GM18867 (cell line): Measurements from ENCODE around the gene KIF5C.

ENCODE experiments used
- ATAC-seq: cut with Tn5 transposase; IDR thresholded peaks from one replicate; pipeline ENCODE4 v1.9.1; 2021; ENCODE audit warnings: mild to moderate bottlenecking, moderate library complexity; ENCODE audit not compliant: unreplicated experiment

Gene KIF5C

DNA sequence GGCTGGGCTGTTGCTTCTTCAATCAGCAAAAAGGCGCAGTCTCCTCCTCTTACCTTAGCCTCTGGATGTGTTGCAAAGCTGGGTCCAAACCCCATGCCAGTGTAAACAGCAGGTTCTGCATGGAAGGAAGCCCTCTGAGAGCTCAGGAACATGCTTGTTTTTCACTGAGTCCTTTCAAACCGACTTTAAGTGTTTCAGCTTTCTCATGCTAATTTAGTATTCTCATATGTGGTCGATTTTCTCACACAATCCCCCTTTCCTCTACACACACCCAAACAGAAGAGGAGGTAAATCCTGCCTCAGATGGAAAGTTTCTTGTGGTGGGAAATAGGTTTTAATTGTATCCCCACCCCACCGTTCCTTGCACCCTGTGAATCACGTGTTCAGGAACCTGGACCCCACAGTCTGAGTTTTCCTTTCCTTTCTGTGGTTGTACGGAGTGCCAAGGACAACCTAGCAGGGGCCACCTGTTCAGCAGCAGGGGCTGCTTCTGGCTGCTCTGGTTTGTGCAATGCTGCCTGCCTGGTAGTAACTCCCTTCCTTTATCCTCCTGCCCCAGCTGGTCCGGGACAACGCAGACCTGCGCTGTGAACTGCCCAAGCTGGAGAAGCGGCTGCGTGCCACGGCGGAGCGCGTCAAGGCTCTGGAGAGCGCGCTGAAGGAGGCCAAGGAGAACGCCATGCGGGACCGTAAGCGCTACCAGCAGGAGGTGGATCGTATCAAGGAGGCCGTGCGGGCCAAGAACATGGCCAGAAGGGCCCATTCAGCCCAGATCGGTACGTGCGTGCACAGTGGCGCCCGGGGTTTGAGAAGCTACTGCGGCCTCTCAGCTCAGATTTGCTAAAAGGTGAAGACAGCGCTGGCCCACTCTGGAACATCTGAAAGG is 134.8 kb downstream of the KIF5C start:
- no peak for ATAC-seq

DNA sequence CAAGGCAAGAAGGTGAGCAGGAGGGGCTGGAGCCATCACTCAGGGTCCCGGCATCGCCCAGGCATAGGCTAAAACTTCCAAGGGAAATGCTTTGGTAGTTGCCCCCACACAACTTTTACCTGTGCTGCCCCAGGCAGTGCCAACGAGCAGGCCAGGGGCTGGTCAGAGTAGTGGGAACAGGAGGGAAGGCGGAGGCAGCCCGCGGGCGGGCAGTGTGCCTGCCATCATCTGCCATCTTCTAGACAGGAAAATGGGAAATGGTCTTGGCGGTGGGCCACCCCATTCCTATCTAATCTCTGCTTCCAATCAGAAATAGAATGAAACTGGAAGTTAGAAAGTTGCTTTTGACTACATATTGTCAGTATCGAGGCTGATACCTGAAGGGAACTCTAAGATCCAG is 137.5 kb downstream of the KIF5C start:
- ATAC-seq = no peak

DNA sequence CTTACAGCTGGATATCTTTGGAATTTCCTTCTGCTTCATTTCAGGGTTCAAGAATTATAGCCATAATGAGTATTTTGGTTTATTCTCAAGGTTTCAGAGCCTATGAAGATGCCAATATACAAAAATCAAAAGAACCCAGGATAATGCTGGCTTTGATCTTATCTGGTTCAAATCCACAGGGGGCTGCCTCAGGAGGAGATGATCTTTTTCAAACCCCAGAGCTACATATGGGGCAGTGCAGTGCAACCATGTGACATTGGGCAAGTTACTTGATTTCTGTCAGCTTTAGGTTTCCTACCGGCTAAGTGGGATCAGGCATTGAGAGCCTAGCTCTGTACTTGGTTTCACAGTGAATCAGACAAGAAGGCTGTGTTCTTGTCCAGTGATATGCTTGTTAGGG is 140.5 kb downstream of the KIF5C start:
- no peak for ATAC-seq

DNA sequence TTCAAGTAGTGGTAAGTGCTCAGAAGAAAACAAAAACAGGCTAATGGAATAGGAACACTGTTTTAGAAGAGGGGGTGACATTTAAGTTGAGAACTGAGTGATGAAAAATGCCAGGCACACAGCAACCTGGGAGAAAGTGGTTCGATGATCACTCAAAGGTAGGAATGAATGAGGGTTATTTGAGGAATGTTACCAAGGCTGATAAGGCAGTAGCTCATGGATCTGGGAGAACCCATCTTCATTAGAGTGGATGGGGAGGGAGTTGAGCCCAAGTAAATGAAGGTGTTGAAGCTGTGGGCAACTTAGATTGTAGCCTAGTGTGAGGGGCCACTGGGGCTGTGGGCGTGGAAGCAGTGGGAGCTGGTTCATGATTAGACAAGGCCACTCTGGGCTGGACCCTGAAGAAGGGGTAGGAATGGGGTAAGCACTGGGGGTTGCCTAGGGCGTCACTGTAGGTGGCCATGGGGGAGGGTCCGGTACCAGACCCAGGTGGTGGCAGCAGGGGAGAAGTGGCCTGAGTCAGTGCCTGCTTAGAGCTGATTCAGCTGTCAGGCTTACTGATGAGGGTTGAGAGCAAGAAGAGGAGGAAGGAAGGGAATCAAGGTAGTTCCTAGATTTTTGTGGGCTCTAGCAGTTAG is 141.0 kb downstream of the KIF5C start:
- ATAC-seq = no peak

DNA sequence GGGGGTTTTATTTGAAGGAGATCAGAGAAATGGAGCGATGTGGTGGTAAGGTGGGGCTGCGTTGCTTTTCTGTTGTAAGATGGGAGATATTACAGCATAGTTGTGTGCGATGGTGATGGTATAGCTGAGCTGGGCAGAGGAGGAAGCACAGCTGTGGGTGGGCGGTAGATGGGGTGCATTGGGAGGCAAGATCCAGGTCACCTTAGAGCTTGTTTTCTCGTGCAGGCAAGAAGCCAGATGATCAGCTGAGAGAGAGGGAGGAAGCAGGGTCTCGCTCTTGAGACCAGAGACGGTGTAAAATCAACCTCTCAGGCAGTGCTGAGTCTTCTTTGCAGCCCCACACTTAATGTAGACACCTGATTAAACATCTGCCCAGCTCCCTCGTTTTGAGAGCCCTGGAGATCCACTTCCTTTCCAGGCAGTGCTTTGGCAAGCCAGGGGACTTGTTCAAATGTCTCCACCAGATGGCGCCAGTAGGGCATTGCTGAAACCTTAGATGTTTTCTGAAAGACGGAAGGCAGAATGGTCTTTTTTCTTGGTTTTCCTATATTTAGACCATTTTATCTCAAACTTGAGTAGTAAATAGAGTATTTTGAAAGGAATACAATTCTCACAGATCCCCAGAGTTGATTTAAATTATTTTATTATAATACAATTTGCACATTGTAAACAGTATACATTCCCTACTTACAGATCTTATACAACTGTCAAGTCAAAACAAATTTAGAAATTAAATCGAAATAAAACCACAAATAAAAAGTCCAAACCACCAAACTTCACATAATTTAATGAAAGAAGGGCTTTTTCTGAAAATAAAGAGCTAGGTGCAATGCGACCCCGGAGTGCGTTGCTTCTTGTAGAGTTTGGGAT is 142.3 kb downstream of the KIF5C start:
- peak; percentile 24 for ATAC-seq

DNA sequence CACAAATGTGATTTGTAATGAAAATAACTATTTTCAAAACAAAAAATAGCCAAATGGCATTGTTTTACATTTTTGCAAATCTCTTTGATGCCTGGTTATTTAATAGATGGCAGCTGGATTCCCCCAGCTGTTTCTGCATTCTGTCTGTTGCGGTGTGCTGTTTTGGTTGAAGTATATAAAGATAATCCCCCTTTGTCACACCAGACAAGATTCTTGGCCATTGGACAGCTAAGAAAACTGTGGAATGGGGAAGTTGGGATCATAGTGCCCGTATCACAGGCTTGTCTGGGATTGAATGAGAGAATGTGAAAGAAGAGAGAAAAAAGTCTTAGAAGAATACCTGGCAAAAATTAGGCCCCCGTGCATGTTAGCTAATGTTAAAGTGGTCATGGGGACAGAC is 144.0 kb downstream of the KIF5C start:
- no peak for ATAC-seq

DNA sequence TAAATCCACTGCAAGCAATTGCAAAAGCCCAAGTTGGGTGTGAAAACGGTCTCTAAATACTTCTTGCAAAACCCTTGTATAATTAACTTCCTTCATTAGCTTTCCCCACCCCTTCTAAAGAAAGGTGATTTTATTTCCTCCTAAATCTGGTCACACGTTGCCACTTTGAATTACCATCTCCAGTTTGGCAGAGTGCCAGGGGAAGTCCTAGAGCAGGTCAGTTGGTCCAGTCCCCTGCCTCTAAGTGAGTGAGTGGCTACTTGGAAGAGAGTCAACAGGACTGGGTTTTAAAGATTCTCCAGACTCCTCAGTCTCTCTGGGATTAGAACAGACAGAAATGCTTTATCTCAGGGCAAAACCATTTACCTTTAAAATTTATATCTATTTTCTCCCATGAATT is 144.7 kb downstream of the KIF5C start:
- ATAC-seq = no peak

DNA sequence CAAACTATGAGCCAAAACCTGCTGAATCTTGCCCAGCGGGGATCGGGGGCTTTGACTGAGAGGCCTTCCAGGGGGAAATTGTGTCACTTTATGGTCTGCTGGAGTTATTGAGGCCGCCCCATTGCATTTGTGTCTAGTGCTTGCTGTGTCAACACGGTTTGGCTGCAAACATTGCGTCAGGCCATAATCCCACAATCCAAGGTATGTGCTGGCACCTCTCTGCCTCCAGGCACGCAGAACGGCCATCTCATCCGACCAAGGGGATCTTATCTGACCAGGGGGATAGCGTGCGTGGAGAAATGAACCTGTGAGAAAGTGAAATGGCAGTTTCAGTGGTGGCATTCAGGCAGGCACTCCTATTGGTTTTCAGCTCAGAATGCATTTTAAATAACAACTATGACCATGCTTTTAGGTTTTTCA is 145.4 kb downstream of the KIF5C start:
- ATAC-seq = peak; percentile 39

DNA sequence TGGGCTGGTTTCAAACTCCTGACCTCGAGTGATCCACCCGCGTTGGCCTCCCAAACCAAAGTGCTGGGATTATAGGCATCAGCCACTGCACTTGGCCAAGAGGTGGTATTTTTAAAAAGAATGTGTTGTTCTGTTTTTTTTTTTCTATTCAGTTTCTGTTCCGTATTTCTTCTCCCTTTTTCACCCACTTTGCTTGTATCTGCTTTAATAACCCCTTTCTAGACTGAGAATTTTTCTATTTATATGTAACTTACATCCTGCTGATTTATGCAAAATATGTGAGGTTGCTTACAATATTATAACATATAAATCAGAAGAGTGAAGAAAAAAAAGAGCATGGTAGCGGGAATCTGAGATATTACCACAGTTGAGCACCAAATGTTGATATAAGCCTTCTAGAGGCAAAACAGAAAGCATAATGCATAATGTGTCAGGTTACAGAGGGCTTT is 146.3 kb downstream of the KIF5C start:
- peak; percentile 71 for ATAC-seq

DNA sequence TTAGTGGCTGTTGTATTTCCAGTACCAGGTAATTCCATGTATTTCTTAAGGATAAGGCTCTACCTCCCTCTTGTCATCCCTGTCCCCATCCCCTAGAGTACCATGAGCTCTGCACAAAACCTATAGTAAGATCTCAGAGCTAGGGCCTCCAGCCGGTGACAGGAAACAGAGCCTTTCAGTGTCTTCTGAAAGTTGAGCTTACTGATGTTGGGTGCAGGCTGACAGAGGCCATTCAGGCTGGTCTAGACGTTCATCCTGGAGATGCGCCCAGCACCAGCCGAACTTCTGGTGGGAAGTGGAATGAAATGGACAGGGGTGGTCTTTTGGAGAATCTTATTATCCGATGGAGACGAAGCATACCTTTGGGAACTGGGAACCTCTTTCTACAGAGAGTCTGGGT is 146.7 kb downstream of the KIF5C start:
- ATAC-seq = peak; percentile 71

DNA sequence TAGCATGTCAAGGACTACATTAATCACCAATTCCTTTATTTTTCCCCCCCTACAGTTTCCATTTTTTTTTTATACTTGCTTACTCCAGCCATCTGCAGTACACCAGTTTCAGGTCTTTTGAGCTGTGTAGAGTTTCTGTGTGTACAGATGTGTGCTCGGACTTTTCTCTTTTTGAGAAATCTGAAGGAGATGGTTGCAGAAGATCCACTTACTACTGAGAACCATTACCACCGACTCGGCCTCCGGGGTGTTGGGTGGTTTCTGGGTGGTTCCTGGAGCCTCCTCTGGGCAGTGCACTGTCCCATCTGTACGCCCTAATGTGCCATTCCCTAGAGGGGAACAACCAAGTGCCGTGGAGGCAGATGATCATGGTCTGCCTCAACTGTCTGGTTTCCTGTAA is 148.1 kb downstream of the KIF5C start:
- no peak for ATAC-seq

DNA sequence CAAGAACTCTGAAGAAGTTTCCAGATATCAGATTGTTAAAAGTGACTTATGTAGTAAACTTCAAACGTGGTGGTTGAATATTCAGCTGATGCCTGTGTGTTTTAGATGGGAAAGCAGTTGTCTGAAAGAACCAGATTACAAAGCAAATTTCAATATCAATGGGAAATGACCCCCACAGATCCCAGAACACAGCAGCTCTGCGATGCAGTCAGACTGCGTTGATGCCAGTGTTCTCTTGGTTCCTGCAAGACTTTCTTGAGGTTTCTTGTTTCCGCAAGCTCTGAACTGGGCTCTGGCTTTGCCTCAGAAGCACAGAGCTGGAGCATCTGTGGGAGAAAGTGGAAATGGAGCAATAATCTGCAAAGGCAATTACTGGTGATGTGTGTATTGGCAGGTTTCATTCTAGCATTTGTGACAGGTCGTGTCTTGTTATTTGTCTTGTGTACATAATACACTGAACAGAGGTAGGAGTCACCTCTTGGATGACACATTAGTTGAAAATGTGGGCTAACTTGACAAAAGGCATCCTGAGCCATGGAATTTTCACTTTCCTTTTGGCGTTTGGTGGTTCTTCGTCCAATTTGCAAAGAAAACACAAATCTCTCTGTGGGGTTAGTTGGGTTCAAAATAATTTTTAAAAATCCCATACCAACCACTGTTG is 152.7 kb downstream of the KIF5C start:
- ATAC-seq = no peak

DNA sequence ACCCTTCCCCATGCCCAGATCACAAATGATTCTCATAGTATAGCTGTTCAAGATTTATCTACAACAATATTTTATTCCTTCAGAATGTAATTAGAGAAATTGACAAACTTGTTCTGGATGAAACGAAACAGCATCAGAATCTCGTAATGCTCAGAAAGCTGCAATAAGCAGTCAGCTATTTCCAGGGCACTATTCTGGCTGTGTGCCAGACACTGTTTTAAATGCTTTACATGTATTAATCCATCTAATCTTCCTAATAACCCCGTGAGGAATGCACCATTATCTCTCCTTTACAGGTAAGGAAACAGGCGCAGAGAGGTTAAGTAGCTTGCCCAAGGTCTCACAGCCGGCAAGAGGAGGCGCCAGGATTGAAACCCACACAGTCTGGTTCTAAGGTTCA is 153.3 kb downstream of the KIF5C start:
- ATAC-seq = no peak

DNA sequence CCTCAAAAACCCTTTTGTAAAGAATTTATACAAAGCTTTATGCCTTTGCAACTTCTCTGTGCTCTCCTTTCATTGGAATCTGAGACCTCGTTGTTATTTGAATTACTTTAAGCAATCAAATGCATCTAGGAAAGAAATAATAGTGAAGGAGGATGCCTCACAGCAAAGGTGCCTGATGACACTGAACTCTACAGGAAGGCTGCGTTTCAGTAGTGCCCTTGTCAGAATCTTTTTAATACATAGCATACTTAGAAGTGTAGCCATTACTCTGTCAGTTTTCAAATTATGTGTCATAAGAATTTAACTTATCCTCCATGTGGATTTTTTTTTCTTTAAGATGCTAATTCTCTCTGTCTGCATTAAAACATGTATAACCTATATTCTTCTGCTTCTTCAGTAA is 153.9 kb downstream of the KIF5C start:
- no peak for ATAC-seq

DNA sequence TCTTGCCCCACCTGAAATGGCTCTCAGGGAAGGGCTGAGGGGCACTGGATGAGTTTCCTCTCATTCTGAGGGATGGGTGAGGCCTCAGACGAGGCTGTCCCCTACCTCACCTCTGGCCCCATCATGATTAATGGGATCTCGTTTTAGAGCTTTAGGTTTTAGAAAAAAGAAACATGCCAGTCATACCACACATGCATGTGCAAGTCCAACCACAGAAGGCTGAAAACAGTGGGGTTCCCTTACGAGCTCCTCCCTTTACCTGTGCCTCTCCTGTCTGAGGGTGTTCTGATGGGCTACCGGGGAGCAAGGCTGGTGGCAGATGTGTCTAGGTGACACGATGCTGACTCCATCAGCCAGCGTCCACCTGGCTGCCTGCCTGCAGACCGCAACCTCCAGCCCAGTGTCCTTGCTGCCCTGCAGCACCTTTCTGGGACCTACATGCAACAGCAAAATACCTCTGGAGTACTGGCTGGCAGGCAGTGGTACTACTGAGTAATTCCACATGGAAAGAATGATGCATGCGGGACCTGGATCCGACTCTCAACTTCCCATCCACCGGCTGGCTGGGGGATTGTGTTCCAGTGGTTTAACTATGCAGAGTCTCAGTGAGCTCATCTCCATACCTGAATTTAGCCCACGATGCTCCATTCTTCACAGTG is 154.4 kb downstream of the KIF5C start:
- ATAC-seq = no peak

DNA sequence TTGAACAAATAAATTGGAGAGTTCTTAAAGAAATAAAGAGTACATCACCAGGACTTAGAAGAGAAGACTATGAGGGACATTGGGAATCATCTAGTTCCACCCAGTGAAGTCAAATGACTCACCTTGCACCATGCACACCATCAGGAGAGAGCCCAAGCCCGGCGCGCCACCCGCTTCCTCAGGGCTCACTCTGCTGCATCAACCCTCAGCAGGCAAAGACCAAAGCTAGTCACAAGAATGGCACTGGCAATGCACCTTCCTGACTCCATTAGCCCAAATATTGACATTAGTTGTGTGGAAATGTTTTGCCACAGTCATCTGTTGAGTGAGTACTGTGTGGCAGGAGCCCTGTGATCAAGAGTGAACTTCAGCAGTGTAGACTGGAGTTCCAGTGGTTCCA is 156.4 kb downstream of the KIF5C start:
- ATAC-seq = no peak

DNA sequence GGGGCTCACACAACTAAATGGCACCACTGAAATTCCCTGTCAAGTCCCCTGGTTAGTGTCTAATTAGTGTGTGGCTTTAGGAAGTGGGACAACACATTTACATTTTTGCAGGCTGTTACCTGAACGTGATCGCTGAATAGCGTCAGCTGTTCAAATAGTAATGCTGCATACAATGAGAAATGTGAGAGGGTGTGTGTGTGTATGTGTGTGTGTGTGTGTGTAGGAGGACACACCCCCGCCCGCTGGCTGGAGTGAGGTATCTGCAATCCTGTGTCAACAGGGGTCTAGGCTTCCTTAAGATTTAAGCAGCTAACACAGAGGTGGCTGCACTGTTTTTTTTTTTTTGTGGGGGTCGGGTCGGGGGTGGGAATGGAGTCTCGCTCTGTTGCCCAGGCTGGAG is 158.7 kb downstream of the KIF5C start:
- ATAC-seq = no peak

DNA sequence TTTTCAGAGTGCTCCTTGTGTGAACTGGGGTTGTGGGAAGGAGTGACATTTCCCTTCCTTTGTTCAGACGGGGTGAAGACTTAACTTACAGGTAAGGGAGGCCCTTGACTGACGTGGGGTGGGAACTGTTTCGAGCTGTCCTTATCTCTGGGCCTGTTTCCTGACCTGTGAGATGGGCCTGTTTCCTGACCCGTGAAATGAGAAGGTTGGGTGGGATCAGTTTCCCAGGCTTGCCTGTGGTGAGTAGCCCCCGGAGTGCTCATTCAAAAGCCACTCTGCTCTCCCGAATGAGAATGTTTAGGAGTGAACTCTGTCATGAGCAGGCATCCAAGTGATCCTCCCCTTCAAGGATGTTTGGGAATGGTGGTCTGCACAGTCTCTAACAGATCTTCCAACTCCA is 159.4 kb downstream of the KIF5C start:
- no peak for ATAC-seq

DNA sequence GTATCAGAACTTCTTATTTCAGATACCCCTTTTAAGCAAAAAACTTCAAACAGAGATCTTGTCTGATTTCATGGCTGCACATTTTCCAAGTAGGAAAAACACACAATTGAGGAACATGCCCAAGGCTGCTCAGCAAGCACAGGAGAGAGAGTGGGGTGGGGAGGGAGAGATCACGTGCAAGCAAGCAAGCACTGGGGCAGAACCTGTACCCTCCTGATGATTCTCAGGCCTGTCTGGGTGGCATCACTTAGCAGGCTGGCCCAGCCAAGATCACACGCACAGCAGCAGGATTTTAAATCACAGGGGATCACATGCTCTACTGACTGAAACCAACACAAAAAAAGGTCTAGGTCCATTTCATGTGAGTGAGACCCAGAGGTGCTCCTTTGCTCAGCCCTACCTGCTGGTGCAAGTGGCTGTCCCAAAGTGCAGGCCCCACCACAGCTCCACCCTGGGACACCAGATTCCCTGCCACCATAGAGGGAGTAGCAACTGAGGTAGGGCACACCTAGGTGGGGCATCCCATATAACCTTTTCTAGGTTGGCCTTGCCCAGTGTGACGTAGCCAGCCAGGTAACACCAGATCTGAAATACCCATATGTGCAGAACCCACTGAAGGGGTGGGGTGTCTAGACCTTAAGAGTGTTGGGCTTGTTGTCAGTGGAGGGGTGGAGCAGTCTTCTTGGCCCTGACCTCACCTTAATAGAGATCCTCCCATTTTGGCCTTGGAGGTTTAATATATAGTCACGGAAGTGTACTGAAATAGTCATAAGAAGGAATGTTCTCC is 161.7 kb downstream of the KIF5C start:
- no peak for ATAC-seq

DNA sequence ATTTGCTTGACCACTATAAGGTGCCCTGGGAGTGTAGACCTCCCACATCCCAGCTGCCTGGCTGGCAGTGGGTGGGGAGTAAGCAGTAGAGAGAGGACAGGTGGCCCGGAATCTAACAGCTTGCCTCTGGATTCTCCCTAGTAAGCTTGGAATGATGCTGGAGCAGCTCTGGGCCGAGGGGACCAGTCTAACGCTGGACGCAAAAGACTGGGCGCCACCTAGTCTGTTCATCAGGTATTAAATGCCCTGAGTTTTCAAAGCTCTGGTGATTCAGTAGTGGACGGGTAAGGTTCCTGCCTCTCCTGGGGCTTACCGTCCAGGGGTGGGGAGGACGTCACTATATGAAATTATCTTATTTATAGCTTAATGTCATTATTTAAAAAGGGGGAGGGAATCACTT is 162.8 kb downstream of the KIF5C start:
- no peak for ATAC-seq
